HG03571 (cell line): ENCODE results near the gene RPIA.
"Not testable (repeated sequence)": the region's sequence is repeated elsewhere in the genome, so short reads cannot be mapped to it uniquely, and the experiment has no call there.

ENCODE experiments used
- ATAC-seq: cut with Tn5 transposase; IDR thresholded peaks from one replicate; pipeline ENCODE4 v1.9.1; 2021; ENCODE audit not compliant: unreplicated experiment

Gene RPIA

DNA sequence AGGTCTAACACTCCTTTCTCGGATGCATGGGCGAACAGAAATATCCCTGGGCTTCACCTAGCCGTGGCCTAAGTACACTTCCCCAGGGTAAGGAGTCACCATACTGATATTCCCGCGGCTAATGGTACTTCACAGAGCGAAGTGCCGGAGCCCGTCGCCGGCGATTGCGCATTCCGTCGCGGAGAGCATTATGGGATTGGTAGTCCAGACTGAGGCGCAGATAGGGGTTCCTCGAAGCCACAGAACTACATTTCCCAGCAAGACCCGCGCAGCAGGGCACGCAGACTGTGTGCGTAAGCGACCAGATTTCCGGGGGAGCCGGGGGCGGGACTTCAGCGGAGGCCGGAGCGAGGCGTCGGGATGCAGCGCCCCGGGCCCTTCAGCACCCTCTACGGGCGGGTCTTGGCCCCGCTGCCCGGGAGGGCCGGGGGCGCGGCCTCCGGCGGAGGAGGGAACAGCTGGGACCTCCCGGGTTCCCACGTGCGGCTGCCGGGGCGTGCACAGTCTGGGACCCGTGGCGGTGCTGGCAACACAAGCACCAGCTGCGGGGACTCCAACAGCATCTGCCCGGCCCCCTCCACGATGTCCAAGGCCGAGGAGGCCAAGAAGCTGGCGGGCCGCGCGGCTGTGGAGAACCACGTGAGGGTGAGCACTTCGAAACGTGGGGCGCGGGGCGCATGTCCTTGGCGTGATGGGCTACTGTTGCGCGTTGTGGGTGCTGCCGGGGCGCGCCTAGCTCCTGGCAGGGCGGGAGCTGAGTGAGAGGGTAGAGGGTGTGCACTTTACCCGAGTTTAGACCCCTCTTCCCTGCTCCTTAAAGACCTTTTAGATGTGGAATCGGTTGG lies at the start of gene RPIA:
RPIA (plus strand) TSS at position 335 of the 845 bp plus-strand sequence; CDS start at position 361, 26 bp downstream.
- peak; percentile 97 for ATAC-seq

DNA sequence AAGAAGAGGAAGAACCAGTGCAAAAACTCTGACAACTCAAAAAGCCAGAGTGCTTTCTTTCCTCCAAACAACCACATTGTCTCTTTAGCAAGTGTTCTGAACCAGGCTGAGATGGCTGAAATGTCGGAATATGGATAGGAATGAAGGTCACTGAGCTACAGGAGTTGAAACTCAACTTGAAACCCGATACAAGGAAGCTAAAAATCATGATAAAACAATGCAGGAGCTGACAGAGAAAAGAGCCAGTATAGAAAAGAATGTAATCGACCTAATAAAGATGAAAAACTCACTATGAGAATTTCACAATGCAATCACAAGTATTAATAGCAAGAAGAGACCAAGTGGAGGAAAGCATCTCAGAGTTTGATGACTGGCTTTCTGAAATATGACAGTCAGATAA lies 49.2 kb upstream of the RPIA start:
- ATAC-seq: no peak

- ATAC-seq: not testable (repeated sequence)
These were observed 46.1 kb upstream of the RPIA start for GRCh38 chr2:88645291-88645882.

DNA sequence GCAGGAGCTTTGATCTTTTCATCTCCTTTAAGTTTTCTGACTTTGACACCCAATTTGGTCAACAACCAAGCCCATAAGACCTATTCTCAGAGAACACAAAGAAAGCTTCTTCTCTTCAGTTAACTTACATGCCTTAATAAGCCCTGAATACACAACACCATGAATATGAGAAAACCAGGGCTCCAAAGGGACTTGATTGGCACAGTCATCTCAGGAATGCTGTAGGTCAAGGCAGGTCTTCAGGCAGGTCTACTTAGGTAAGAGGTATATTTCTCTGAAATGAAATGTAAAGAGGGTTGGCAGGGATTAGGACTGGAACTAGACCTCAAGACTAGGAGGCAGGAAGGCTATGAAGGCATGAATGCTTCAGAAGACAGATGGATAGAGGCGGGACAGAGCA lies 39.8 kb upstream of the RPIA start:
- no peak for ATAC-seq

- no peak for ATAC-seq
These were observed 36.8 kb upstream of the RPIA start for GRCh38 chr2:88654714-88655113.

DNA sequence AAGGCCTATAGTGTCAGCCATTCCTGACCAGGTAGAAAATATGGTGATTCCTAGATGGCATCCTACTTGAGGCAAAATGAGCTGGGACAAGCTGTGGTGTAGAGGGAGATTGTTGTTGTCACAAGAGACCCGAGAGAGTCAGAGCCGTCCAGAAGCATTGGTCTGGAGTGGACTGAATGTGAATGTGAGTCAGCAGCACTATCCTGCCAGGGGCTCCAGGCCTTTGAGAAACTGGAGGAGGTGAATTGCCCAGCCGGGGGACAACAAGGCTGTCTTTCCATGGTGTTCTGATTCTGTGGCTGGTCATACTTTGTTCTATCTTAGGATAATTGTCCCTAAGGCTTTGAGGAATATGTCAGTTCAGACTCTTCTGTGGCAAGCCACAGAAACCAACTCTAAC lies 34.8 kb upstream of the RPIA start:
- no peak for ATAC-seq

DNA sequence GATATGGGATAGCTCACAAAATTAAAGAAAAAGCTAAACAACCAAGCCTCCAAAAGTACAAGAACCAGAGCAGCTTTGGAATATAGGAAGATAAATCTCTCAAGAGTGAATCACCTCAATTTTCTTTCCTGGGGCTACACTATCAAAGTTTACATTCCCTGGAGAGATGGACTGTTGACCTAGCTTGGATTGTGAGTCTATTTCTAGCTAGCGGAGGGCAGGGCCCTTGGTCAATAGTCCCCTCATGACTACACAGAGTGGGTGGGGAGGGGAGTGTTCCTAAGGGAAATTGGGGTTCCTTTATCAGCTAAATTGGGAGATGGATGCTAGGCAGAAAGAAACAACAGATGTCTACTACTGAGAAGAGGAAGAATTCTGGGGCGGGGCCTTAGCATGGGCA lies 34.3 kb upstream of the RPIA start:
- no peak for ATAC-seq

GRCh38 chr2:88658326-88658725 lies 33.1 kb upstream of the RPIA start:
- ATAC-seq: no peak

DNA sequence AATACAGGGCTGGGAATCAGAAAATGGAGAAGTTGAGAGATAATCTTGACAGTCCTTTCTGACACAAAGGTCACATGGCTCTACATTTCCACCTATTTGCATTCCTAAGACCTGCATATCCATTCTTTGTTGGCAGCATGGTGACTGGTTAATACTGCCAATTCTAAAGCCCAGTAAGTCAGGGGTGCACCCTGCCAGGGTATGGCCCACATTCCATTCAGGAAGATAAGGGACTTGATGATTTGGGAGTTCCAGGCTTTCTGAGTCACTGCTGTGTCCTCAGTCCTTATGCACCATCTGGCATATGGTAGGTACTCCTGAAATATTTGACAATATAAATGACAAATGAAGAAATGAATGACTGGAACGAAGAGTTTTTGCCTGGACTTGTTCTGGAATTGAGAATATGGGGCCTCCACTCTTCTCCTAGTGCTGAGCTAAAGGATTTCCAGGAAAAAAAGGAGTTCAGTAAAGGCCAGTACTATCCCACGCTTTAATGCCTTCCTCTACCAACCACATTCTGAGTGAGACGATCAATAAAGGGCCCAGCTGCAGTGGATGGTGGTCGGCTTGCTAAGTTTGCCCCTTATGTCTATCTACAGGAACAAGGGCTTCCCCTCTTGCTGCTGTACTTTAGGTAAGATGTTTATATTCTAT lies 32.5 kb upstream of the RPIA start:
- no peak for ATAC-seq

- no peak for ATAC-seq
These were observed 31.9 kb upstream of the RPIA start for GRCh38 chr2:88659538-88659915.

DNA sequence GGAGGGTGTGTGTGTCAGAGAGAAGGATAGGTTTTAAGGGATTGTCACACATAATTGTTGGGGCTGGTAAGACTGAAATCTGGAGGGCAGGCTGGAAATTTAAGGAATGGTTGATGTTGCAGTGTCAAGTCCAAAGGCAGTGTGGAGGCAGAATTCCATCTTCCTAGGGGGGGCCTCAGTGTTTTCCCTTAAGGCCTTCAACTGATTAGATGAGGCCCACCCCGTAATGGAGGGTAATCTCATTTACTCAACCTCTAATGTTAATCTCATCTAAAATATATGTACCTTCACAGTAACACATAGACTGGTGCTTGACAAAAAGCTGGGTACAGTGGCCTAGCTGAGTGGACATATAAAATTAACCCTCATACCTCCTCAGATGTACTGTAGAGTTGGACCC lies 30.9 kb upstream of the RPIA start:
- no peak for ATAC-seq

GRCh38 chr2:88666576-88666975 lies 24.9 kb upstream of the RPIA start:
- ATAC-seq: no peak

- no peak for ATAC-seq
These were observed 24.3 kb upstream of the RPIA start for GRCh38 chr2:88667219-88667618.

DNA sequence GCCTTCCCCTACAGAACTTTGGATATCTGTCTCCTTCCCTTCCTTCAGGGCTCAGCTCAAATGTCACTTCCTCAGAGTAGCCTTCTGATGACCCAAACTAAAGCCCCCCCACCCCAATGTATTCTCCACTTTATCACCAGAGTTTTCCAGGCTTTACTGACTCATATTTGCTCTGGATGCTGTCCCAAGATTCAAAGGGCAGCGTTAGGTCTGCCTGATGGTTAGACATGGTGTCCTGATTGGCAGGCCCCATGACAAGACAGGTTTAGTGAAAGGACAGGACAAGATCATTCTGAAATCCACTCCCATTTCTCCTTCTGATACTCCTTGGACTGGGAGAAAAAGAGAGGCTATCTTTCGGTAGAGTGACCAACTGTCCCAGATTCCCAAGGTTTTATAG lies 22.6 kb upstream of the RPIA start:
- no peak for ATAC-seq

DNA sequence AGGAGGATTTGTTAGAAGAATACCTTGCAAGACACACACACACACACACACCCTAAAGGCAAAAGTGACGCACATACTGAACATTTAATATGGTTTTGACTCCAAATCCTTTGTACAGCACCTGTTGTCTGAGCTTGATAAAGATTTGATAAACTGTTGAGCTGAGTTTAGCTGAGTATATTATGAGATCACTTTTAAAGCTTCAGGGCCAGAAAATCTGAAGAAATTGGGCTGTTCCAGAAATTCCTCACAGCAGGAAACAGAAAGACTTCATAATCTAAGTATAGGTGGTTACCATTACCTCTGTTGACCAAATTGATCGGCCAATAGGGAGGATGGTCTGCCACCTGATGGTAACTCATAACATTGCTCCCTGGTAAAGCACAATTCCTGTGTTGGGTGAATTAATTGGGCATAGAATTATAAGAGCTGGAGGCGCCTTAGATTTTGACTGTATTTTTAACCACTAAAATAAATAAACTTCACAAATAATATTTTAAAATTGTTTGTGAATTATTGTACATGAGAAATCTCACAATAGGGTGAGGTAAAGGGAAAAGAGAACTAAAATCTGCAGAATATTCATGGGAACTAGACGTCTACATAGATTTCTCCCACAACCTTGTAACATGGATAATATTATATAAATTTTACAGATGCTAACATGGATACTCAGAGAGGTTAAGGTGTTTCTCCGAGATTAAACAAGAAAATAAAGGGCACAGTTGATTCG lies 21.8 kb upstream of the RPIA start:
- ATAC-seq: peak; percentile 87

- no peak for ATAC-seq
These were observed 19.6 kb upstream of the RPIA start for GRCh38 chr2:88671786-88672427.

DNA sequence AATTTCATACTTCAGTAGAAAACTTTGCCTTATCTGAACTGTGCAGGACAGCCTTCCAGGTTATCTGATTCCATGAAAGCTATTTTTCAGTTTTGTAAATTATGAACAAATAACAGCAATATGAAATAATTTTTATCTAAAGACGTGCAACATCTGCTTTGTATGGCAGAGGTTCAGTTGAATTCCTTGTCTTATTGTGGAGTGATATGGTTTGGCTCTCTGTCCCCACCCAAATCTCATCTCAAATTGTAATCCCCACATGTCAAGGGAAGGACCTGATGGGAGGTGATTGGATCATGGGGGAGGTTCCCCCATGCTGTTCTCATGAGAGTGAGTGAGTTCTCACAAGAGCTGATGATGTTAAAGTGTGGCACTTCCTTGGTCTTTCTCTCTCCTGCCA lies 18.1 kb upstream of the RPIA start:
- no peak for ATAC-seq

DNA sequence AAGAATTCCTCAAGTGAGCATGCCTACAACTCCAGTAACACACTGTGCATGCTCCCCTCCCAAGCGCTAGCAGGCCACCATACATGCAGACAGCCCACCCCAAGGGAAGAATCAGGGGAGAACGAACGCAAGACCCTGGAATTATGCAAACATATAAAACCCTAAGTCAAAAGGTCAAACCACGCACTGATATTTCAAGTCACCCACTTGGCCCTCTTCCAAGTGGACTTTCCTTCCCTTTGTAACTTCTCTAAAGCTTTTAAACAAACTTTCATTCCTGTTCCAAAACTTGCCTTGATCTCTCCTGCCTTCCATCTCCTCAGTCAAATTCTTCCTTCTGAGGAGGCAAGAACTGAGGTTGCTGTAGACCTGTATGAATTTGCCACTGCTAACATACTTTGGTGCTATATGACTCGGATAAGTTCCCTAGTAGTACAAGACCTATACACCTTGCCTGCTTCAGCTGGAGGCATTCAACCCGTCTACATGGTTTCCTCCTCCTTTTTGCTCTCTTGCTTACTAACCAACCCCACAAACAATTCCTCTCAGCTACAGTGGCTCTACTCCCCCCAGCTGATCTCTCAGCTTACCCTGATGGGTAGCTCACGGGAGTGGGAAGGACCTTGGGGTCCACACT lies 11.1 kb upstream of the RPIA start:
- ATAC-seq: no peak

DNA sequence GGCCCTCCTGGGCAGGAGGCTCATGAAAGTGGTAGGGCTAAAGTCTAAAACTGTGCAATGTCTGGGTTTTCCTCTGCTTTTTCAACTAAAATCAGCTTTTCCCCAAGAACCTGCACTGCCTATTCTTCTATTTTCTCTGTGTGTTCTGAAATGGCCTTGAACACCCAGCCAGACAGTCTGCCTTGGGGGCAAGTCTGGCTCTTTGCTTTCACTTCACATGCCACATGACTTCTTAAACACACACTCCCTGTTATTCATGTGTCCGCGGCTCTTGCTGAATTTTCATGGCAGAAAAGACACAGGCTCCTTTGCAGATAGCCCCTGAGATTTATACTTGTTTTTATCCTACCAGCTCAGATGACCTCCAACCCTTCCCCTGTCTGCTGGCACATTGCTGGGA lies 10.6 kb upstream of the RPIA start:
- no peak for ATAC-seq

DNA sequence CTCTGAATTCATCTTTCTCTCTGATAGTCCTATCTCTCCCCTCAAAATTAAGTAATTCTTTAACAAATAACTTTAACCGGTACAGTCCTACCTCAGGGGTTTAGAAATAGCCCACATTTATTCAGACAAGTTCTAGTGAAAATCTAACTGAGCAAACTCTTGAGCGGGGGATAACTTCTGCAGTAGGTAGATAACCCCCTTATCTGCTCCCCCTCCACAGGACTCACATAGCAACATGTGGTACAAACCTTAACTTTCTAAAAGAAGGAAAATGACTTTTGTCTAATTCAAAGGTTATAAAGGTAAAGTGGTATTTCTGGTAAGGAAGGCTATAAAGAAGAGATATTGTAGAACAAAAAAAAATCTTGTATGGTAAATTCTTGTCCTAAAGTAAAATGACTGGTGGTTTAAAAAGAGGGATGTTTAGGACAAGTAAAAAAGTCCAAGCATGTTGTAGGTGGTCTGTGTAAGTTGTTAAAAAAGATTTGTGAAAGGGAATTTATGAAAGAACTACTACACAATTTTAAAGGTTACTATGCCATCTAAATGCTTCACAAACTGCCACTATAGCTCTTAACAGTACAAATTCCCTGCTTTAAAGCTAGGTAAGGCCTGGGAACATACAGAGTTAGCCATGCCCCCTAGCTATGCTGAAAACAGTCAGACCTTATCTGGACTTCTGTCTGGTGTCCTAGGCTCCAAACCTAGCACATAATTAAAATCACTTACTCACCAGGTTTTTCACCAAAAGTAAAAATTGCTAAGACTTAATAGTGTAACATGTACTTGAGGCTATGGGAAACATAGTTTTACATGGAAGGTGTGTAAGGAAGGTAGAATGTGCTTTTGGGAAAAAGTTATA lies 8.1 kb upstream of the RPIA start:
- no peak for ATAC-seq
